Embryonic facial prominence (tissue), 1 donor: ENCODE measurements around the gene BRD9.
"Not testable (repeated sequence)": the region's sequence is repeated elsewhere in the genome, so short reads cannot be mapped to it uniquely, and the experiment has no call there.

Experiments
- DNase-seq: peaks from one replicate; pipeline ENCODE4 v3.0.0-alpha.2; 2016; ENCODE audit errors: extremely low spot score

The BRD9 gene

GRCh38 chr5:892394-893136, at the start of gene BRD9, which contains the start of gene TRIP13:
TSS of gene BRD9 (minus strand) at chr5:892801. CDS start at chr5:892657, 144 bp downstream.
TSS of gene TRIP13 (plus strand) at chr5:892884. CDS start at chr5:892999, 115 bp downstream.
- peak; percentile 72 for DNase-seq

GRCh38 chr5:940741-941140, 48.1 kb upstream of the BRD9 start:
- DNase-seq = not testable (repeated sequence)

GRCh38 chr5:939368-939767, 46.8 kb upstream of the BRD9 start:
- no peak for DNase-seq

GRCh38 chr5:937151-937924, 44.7 kb upstream of the BRD9 start:
- DNase-seq = no peak

- DNase-seq = no peak
These were observed 43.8 kb upstream of the BRD9 start for GRCh38 chr5:936149-937144.

- DNase-seq = no peak
These were observed 43.0 kb upstream of the BRD9 start for GRCh38 chr5:935510-936084.

GRCh38 chr5:934381-934967, 41.9 kb upstream of the BRD9 start:
- DNase-seq = not testable (repeated sequence)

- DNase-seq = not testable (repeated sequence)
These were observed 41.4 kb upstream of the BRD9 start for GRCh38 chr5:933951-934350.

- DNase-seq = no peak
These were observed 40.8 kb upstream of the BRD9 start for GRCh38 chr5:933251-933861.

GRCh38 chr5:932628-933250, 40.1 kb upstream of the BRD9 start:
- no peak for DNase-seq

- DNase-seq = no peak
These were observed 39.6 kb upstream of the BRD9 start for GRCh38 chr5:932151-932627.

GRCh38 chr5:931570-932145, 39.1 kb upstream of the BRD9 start:
- DNase-seq = no peak

GRCh38 chr5:930866-931265, 38.3 kb upstream of the BRD9 start:
- no peak for DNase-seq

GRCh38 chr5:929596-929995, 37.0 kb upstream of the BRD9 start:
- DNase-seq = no peak

- not testable (repeated sequence) for DNase-seq
These were observed 36.6 kb upstream of the BRD9 start for GRCh38 chr5:929182-929581.

GRCh38 chr5:927172-928015, 34.8 kb upstream of the BRD9 start:
- DNase-seq = no peak

GRCh38 chr5:926417-927171, 34.0 kb upstream of the BRD9 start:
- no peak for DNase-seq
